CD4-positive, CD25-positive, alpha-beta regulatory T cell (primary cell): ENCODE measurements around the gene TMC3. TPM values are rescaled to one million over a fixed set of nuclear protein-coding genes. Genes with fewer than 3 reads are reported as not detected.
A peak's percentile ranks its signal among the peaks of the same experiment; 100 is the strongest.

ENCODE experiments used
- ATAC-seq, 2 donors: fragments of 150-1000 bp; cut with Tn5 transposase; one replicate each; pipeline ENCODE4 v1.10.0; 2021; ENCODE audit warnings: low read depth in 2 of 2, moderate number of reproducible peaks in 2 of 2, moderate library complexity in 1 of 2
- DNase-seq, 3 donors: peaks; one replicate each; pipeline versions ENCODE4 v3.0.0 to v3.0.0-alpha.2; 2012 to 2022; ENCODE audit warnings: mixed read lengths in 1 of 3
- H3K27ac ChIP-seq: one replicate; pipeline ENCODE4 v1.7.0; 2013; ENCODE audit warnings: mild to moderate bottlenecking, low read length; ENCODE audit not compliant: insufficient read depth, poor library complexity, severe bottlenecking
- H3K27me3 ChIP-seq: one replicate; pipeline ENCODE4 v1.7.0; 2013; ENCODE audit warnings: low read length; ENCODE audit not compliant: control insufficient read depth, insufficient read depth
- H3K36me3 ChIP-seq: one replicate; pipeline ENCODE4 v1.7.0; 2013; ENCODE audit warnings: mild to moderate bottlenecking, low read length, moderate library complexity; ENCODE audit not compliant: control insufficient read depth, insufficient read depth
- H3K4me1 ChIP-seq: 2 replicates; pipeline ENCODE4 v1.7.0; 2013; ENCODE audit warnings: mild to moderate bottlenecking, low read length; ENCODE audit not compliant: insufficient read depth, control insufficient read depth, poor library complexity, severe bottlenecking
- H3K4me3 ChIP-seq: one replicate; pipeline ENCODE4 v1.7.0; 2013; ENCODE audit warnings: low read depth, mild to moderate bottlenecking, low read length, moderate library complexity
- H3K9me3 ChIP-seq, 2 experiments: 1 replicate in 1 of 2; 2 replicates in 1 of 2; pipeline ENCODE4 v1.7.0; 2013; ENCODE audit warnings: low read length in 2 of 2, mild to moderate bottlenecking in 1 of 2, moderate library complexity in 1 of 2; ENCODE audit not compliant: control insufficient read depth in 2 of 2
- H3K27ac Mint-ChIP-seq, 3 donors: one replicate each; pipeline ENCODE4 v1.8.0; 2020 to 2022; ENCODE audit warnings: mild to moderate bottlenecking in 3 of 3, mixed read lengths in 3 of 3, moderate library complexity in 2 of 3
- H3K27me3 Mint-ChIP-seq: one replicate; pipeline ENCODE4 v1.8.0; 2022; ENCODE audit warnings: mild to moderate bottlenecking, mixed read lengths
- H3K36me3 Mint-ChIP-seq: one replicate; pipeline ENCODE4 v1.8.0; 2020; ENCODE audit warnings: mixed read lengths
- H3K4me1 Mint-ChIP-seq, 4 donors: one replicate each; pipeline ENCODE4 v1.8.0; 2020 to 2022; ENCODE audit warnings: mixed read lengths in 4 of 4, mild to moderate bottlenecking in 1 of 4
- H3K4me3 Mint-ChIP-seq, 4 donors: one replicate each; pipeline ENCODE4 v1.8.0; 2020 to 2022; ENCODE audit warnings: mild to moderate bottlenecking in 4 of 4, mixed read lengths in 4 of 4, moderate library complexity in 3 of 4
- H3K9me3 Mint-ChIP-seq, 7 donors: one replicate each; pipeline ENCODE4 v1.8.0; 2020 to 2022; ENCODE audit warnings: mixed read lengths in 7 of 7, mild to moderate bottlenecking in 3 of 7, moderate library complexity in 2 of 7
- polyA plus RNA-seq, 4 donors: library from polyadenylated mRNA; unstranded; fragments of 300-500 nt; fragmentation: Illumina TruSeq; gene quantifications; one replicate each; pipeline ENCODE4 v1.2.3, GENCODE V29; 2021
- total RNA-seq: library from RNA; stranded (reverse); gene quantifications from one replicate; pipeline ENCODE4 v1.2.3, GENCODE V29; 2022

Gene TMC3
- total and polyA plus RNA-seq, 5 donors from 2014 or later = 0.05 to 0.06 TPM; not detected in 3

DNA sequence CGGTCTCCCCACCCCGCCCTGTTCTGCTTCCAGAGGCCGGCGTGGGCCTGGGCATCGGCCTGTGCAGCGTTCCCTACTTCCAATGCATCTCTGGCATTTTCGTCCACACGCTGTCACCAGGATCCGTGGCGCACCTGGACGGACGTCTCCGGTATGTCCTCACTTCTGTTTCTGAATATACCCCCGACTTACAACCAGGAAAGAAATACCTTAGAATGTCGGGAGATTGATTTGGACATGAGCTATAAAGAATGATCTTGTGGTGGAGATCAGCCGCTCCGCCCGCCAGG, 91.5 kb downstream of the TMC3 start:
- Histone ChIP-seq H3K27ac (no peak overlapping the region), H3K9me3 (no peaks in the 10 kb centered on the region), H3K27me3 (no peaks in the 10 kb centered on the region), H3K36me3 (no peaks in the 10 kb centered on the region), H3K4me3 (no peak overlapping the region), H3K4me1 (peaks cover 36% of the 10 kb centered on the region)
- DNase-seq = no peak
- Mint-ChIP-seq H3K27ac (no peak overlapping the region), H3K4me1 (peaks cover 22 to 78% (median 40%) of the 10 kb centered on the region in 4 donors), H3K27me3 (no peaks in the 10 kb centered on the region), H3K9me3 (peaks cover 0 to 3% (median under 1%) of the 10 kb centered on the region in 7 donors), H3K36me3 (no peaks in the 10 kb centered on the region), H3K4me3 (no peak overlapping the region)
- ATAC-seq = no peak

DNA sequence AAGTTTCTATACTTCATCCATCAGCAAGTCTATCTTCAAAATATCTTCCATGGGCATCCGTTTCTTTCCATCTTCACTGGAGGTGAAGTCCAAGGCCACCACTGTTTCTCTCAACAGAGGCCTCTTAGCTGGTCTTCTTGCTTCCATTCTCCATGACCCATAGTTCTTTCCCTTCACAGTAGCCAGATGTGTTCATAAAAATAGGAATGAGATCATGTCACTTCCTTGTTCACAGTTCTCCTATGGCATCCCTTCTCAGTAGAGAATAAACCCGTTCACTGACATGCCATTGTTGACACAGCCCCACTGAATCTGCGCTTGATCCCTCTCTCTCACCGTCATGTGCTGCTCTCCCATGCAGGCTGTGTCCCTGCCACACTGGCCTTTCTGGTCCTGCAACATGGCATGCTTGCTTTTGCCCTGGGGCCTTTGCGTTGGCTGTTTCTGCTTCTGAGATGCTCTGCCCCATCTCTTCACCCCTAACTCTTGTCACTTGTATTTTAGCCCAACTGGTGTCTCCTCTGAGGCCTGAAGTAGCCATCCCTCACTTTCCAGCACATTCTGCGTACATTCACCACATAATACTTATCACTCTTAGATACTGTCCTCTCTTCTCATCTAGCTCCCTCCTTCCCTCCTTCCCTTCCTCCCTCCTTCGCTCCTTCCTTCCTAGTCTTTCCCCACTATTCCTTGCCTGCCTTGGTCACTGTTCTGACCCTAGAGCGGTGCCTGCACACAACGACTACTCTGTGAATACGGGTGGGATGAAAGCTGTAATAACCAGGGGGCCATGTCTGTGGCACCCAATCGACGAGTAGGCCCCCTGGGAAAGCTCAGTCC, 92.0 kb downstream of the TMC3 start:
- ATAC-seq = no peak
- H3K4me1 ChIP-seq = peaks cover 30% of the 10 kb centered on the region
- peak overlapping the region; percentile 23 to 64 (median 54) for H3K27ac Mint-ChIP-seq

DNA sequence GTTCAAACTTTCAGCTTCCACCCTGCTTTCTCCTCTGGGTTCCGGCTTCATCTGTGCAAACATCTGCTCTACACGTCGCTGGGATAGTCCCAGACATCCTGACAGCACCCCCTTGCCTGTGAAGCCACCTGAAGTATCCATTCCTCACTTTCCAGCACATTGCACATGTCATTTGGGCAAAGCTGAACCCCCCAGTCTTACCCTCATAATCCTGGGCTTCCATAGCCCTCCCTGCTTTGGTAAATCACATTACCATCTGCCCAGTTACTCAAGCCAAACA, 92.6 kb downstream of the TMC3 start:
- peaks cover 4 to 5% of the 10 kb centered on the region in 2 experiments for H3K9me3 ChIP-seq
- peaks cover 20 to 72% (median 33%) of the 10 kb centered on the region in 4 donors for H3K4me1 Mint-ChIP-seq
- H3K27ac ChIP-seq = no peak overlapping the region
- H3K4me3 ChIP-seq = no peak overlapping the region
- peaks cover 26% of the 10 kb centered on the region for H3K4me1 ChIP-seq
- H3K27me3 Mint-ChIP-seq = no peaks in the 10 kb centered on the region
- ATAC-seq (no peak), DNase-seq (no peak)
- no peaks in the 10 kb centered on the region for H3K27me3 ChIP-seq
- no peaks in the 10 kb centered on the region for H3K36me3 ChIP-seq
- H3K36me3 Mint-ChIP-seq = no peaks in the 10 kb centered on the region
- H3K4me3 Mint-ChIP-seq = peak overlapping the region in 1 of 4 donors; percentile 49
- peaks cover 0 to 9% (median 6%) of the 10 kb centered on the region in 7 donors for H3K9me3 Mint-ChIP-seq
- peak overlapping the region; percentile 22 to 64 (median 54) for H3K27ac Mint-ChIP-seq

More for the DNA sequence above, 92.0 kb downstream of the TMC3 start:
- no peaks in the 10 kb centered on the region for H3K36me3 Mint-ChIP-seq
- H3K4me1 Mint-ChIP-seq = peaks cover 22 to 74% (median 37%) of the 10 kb centered on the region in 4 donors
- Histone ChIP-seq H3K27me3 (no peaks in the 10 kb centered on the region), H3K4me3 (no peak overlapping the region), H3K9me3 (peaks cover 2 to 3% of the 10 kb centered on the region in 2 experiments), H3K27ac (no peak overlapping the region), H3K36me3 (no peaks in the 10 kb centered on the region)
- peak overlapping the region in 1 of 4 donors; percentile 17 for H3K4me3 Mint-ChIP-seq
- peaks cover 0 to 5% (median 2%) of the 10 kb centered on the region in 7 donors for H3K9me3 Mint-ChIP-seq
- DNase-seq = no peak
- no peaks in the 10 kb centered on the region for H3K27me3 Mint-ChIP-seq

Other genes with a start within 250 kb of the TMC3 start
- gene CFAP161, start 239.9 kb downstream of the TMC3 start, total RNA-seq = 0.49 TPM
- gene CFAP161, start 239.9 kb downstream of the TMC3 start, polyA plus RNA-seq = not detected
- 141 TPM for gene IL16, start 177.3 kb downstream of the TMC3 start, total RNA-seq
- gene IL16, start 177.3 kb downstream of the TMC3 start, polyA plus RNA-seq = 100 to 1,000 TPM; 256 to 317 (median 271) TPM
- 6.6 TPM for gene STARD5, start 50.1 kb downstream of the TMC3 start, total RNA-seq
- 1 to 10 TPM; 4.0 to 5.0 (median 4.1) TPM for gene STARD5, start 50.1 kb downstream of the TMC3 start, polyA plus RNA-seq